Epithelial cell of esophagus (primary cell): Measurements from ENCODE around the gene IGFBP4.
A peak's percentile ranks its signal among the peaks of the same experiment; 100 is the strongest.

ENCODE experiments used
- DNase-seq: peaks from one replicate; pipeline ENCODE4 v3.0.0; 2010; ENCODE audit warnings: low read depth
- H3K4me3 ChIP-seq: 2 replicates; pipeline ENCODE4 v1.5.1; 2011; ENCODE audit warnings: mild to moderate bottlenecking, low read length, control low read depth
- TF ChIP-seq, protein P1 (sequence below): IDR thresholded peaks from 2 replicates; pipeline ENCODE4 v1.5.1; 2011; ENCODE audit warnings: low read depth, mild to moderate bottlenecking, low read length, control low read depth, inconsistent platforms; ENCODE audit not compliant: insufficient read depth; ENCODE audit errors: missing control alignments

The IGFBP4 gene

DNA sequence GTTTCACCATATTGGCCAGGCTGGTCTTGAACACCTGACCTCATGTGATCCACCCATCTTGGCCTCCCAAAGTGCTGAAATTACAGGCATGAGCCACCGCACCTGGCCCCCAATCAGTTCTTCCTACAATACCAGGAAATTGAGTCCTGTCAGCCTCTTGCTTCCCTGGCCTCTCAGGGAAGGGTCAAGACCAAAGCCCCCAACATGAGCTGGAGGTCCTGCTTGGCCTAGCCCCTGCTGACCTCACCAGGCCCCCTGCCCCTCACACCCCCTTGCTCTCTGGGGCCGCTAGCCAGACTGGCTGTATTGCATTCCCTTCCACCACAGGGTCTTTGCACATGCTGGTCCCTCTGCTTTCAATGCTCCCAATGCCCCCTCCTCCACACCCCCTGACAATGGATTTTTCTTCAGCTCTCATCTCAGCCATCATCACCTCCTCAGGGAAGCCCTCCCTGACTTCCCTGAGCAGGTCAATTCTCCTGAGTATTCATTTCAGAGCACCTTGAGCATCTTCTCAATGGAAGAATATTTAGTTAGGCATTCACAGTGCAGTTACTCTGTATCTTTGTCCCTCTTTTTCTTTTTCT is 24.1 kb downstream of the IGFBP4 start:
- DNase-seq, result no peak
- H3K4me3 ChIP-seq, result no peak overlapping the region
- TF ChIP-seq, protein P1, sequence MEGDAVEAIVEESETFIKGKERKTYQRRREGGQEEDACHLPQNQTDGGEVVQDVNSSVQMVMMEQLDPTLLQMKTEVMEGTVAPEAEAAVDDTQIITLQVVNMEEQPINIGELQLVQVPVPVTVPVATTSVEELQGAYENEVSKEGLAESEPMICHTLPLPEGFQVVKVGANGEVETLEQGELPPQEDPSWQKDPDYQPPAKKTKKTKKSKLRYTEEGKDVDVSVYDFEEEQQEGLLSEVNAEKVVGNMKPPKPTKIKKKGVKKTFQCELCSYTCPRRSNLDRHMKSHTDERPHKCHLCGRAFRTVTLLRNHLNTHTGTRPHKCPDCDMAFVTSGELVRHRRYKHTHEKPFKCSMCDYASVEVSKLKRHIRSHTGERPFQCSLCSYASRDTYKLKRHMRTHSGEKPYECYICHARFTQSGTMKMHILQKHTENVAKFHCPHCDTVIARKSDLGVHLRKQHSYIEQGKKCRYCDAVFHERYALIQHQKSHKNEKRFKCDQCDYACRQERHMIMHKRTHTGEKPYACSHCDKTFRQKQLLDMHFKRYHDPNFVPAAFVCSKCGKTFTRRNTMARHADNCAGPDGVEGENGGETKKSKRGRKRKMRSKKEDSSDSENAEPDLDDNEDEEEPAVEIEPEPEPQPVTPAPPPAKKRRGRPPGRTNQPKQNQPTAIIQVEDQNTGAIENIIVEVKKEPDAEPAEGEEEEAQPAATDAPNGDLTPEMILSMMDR, result no peak

DNA sequence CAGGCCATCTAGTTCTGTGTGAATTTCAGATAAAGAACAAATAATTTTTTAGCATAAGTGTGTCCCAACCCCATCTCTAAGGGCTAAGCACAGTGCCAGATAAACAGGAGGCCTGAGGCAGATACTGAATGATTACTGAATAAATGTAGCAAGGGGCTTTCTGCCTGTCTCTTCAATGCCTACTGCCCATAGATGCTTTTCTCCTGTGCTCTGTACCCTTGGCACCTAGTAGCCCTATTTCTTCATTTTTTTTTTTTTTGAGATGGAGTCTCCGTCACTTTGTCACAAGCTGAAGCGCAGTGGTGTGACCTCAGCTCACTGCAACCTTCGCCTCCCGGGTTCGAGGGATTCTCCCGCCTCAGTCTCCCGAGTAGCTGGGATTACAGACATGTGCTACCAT is 25.3 kb downstream of the IGFBP4 start:
- TF ChIP-seq, protein P1, result no peak
- no peak for DNase-seq
- H3K4me3 ChIP-seq, result no peak overlapping the region

DNA sequence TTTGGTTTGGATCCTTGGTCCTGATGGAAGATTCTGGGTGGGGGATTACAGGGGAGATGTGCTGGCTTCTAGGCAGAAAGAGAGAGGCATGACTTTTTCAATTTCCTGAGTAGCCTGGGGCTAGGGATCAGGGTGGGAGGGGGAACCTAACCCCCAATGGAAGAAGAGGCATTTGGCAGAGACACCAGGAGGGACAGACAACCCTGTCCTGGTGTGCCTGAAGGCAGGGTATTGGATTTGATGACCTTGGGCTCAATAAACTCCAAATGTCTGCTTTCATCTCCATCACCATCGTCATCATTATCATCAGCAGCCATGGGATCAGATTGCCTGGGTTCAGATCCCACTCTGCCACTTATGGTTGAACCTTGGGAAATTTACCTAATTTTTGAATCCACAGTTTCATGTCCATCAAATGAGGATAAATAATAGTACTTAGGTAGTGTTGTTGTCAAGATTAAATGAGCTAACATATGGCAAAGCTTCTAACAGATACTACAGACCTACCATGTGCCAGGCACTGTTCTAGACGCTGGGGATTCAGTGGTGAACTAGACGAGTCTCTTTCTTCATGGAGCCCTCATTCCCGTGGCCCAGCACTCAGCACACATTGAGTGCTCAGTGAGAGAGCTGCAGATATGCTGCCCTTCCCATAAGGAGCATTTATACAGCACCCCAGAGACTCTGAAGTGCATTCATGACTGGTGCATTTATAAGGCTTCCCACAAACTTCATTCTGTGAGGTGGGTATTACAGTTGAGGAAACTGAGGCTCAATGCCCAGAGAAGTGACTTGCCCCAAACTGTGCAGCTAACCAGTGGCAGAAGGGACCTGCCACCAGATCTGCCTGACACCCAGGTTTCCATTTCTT is 26.8 kb downstream of the IGFBP4 start:
- TF ChIP-seq, protein P1, result no peak
- DNase-seq, result peak; percentile 31

DNA sequence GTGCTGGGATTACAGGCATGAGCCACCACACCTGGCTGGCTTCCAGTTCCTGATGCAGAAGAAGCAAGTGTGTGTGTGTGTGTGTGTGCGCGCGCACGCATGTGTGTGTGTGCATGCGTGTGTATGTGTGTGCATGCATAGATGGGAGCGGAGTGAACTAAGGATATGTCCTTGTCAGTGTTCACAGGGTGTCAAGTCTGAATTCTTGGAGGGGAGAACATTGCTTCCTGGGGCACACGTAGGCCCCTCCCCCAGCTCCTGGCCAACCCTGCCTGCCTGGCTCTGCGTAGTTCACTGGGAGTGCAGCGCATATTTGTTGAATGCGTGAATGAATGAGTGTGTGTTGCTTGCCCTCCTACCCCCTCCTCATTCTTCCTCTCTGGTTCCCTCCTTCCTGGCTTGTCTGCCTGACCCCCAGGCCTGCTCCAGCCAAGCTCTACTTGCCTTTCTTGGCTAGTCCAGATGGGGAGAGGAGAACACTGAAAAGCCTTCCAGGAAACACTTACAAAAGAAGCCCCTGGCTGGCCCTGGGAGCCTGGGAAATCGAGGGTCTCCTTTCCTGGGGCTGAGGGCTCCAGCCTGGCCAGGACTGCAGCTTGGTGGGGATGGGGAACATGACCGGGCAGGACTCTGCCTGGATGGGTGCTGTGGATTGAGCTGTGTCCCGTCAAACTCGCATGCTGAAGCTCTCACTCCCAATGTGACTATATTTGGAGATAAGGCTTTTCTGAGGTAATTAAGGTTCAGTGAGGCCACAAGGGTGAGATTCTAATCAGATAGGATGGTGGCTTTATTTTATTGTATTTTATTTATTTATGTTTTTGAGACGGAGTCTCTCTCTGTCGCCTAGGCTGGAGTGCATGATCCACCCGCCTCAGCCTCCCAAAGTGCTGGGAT is 27.9 kb downstream of the IGFBP4 start:
- TF ChIP-seq, protein P1, result no peak
- DNase-seq, result peak; percentile 87
- H3K4me3 ChIP-seq, result no peak overlapping the region

More for the DNA sequence above, 26.8 kb downstream of the IGFBP4 start:
- H3K4me3 ChIP-seq, result no peak overlapping the region

DNA sequence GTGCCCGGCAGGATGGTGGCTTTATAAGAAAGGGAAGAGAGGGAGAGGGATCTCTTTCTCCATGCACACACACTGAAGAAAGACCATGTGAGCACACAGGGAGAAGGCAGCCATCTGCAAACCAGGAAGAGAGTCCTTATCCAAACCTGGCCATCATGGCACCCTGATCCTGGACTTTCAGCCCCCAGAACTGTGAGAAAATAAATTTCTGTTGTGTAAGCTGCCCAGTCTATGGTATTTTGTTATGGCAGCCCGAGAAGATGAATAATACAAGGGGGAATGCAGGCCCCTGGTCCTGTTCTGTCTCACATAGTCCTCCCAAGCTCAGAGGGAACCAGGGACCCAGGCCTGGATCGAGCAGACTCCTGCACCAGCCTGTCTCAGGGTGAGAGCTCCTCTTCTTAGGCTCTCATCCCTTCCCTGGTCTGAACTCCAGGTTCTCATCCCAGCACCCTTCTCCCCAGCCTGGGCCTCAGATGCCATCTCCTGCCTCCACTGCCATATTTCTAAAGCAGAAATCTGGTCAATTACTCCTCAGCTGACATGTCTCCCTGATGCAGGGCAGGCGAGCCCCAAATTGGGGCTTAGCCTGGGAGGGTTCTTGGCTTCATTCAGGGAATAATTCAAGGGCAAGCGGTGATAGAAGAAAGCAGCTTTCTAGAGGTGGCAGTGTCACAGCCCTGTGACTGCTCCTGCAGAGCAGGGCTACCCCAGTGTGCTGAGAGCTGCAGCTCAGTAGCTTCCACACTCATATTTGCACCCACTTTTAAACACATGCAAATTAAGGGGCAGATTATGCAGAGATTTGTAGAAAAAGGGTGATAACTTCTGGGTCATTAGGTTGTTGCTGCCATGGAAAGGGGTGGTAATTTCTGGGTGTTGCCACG is 28.8 kb downstream of the IGFBP4 start:
- peak; percentile 73 for DNase-seq
- H3K4me3 ChIP-seq, result no peak overlapping the region
- TF ChIP-seq, protein P1, result no peak

DNA sequence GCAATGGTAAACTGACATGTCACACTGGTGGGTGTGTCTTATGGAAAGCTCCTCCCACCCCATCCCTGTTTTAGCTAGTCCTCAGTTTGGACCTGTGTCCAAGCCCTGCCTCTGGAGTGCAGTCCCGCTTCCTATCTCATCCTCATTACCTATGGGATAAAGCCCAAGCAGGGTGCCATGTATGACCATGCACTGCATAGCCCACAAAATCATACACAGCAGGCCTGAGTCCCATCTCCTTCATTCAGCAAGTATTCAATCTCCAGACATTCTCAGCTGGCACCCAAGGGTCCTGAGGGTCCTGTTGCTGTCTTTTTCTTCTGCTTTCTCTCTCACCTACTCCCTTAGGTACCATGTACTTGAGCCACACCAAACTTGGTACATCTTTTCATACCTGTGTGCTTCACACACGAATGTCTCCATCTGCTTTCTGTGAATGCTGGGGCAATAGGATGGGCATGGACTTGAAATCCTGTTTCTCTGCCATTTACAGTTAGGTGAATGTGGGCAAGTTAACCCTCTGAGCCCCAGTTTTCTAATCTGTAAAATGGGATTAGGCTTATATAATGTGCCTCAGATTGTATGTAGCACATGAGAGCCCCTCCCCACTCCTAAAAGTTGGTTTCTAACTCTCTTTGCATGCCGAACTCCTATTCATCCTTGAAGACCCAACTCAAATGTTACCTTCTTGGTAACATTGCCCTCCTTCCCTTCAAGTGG is 29.6 kb downstream of the IGFBP4 start:
- no peak overlapping the region for H3K4me3 ChIP-seq
- TF ChIP-seq, protein P1, result no peak
- DNase-seq, result peak; percentile 89
